HTERT RPE-1 (cell line): ENCODE data around the gene STK32C.
"Not testable (repeated sequence)": the region's sequence is repeated elsewhere in the genome, so short reads cannot be mapped to it uniquely, and the experiment has no call there.

Experiments used
- in situ Hi-C: fragments of 300-500 bp; cut with MboI; formaldehyde crosslinking; loops from 4 replicates; pipeline ENCODE4 v1.14.3; 2020; ENCODE audit warnings: low sequenced_read_pairs

Gene STK32C

GRCh38 chr10:132302421-132303310 lies 5.1 kb downstream of the STK32C start:
- in situ Hi-C loops, result no loop called here

GRCh38 chr10:132301371-132302330 lies 6.1 kb downstream of the STK32C start:
- in situ Hi-C loops, result no loop called here

- in situ Hi-C loops, result no loop called here
Measured at GRCh38 chr10:132300582-132300981, 7.2 kb downstream of the STK32C start.

- in situ Hi-C loops, result no loop called here
Measured at GRCh38 chr10:132299371-132300336, 8.1 kb downstream of the STK32C start.

- in situ Hi-C loops, result no loop called here
Measured at GRCh38 chr10:132298038-132298881, 9.5 kb downstream of the STK32C start.

- in situ Hi-C loops, result no loop called here
Measured at GRCh38 chr10:132297526-132297925, 10.2 kb downstream of the STK32C start.

- in situ Hi-C loops, result no loop called here
Measured at GRCh38 chr10:132296666-132297443, 10.9 kb downstream of the STK32C start.

GRCh38 chr10:132295481-132295880 lies 12.3 kb downstream of the STK32C start:
- in situ Hi-C loops, result not testable (repeated sequence)

- in situ Hi-C loops, result no loop called here
Measured at GRCh38 chr10:132294561-132295318, 13.0 kb downstream of the STK32C start.

GRCh38 chr10:132293813-132294520 lies 13.8 kb downstream of the STK32C start:
- in situ Hi-C loops, result no loop called here

- in situ Hi-C loops, result no loop called here
Measured at GRCh38 chr10:132293201-132293812, 14.4 kb downstream of the STK32C start.

- in situ Hi-C loops, result no loop called here
Measured at GRCh38 chr10:132292287-132293200, 15.2 kb downstream of the STK32C start.

GRCh38 chr10:132291826-132292225 lies 15.9 kb downstream of the STK32C start:
- in situ Hi-C loops, result no loop called here

- in situ Hi-C loops, result no loop called here
Measured at GRCh38 chr10:132290631-132291030, 17.1 kb downstream of the STK32C start.

- in situ Hi-C loops, result no loop called here
Measured at GRCh38 chr10:132289439-132289838, 18.3 kb downstream of the STK32C start.
